Sigmoid colon (tissue), 7 donors: ENCODE results near the gene UGT1A6. TPM values are rescaled to one million over a fixed set of nuclear protein-coding genes. Genes with fewer than 3 reads are reported as not detected.

Source experiments
- DNase-seq: peaks from one replicate; pipeline ENCODE4 v3.0.0-alpha.2; 2019
- H3K27ac ChIP-seq, 4 donors: fragments of 200-600 bp; sonication (generic); one replicate each; pipeline ENCODE4 v1.5.1; 2016 to 2019; ENCODE audit warnings: mild to moderate bottlenecking in 1 of 4
- H3K27me3 ChIP-seq, 3 donors: fragments of 200-600 bp; sonication (generic); one replicate each; pipeline ENCODE4 v1.5.1; 2019; ENCODE audit warnings: mild to moderate bottlenecking in 1 of 3
- H3K36me3 ChIP-seq, 4 donors: fragments of 200-600 bp; sonication (generic); one replicate each; pipeline ENCODE4 v1.5.1; 2016 to 2019
- H3K4me1 ChIP-seq, 4 donors: fragments of 200-600 bp; sonication (generic); one replicate each; pipeline ENCODE4 v1.5.1; 2017 to 2019
- H3K4me3 ChIP-seq, 4 donors: fragments of 200-600 bp; sonication (generic); one replicate each; pipeline ENCODE4 v1.5.1; 2017 to 2019; ENCODE audit warnings: mild to moderate bottlenecking in 2 of 4, moderate library complexity in 1 of 4
- H3K9me3 ChIP-seq, 4 donors: fragments of 200-600 bp in 3 of 4; sonication (generic) in 3 of 4; one replicate each; pipeline versions ENCODE4 v1.5.1 to v1.6.1; 2013 to 2019
- EP300 ChIP-seq, 4 donors: sonication (generic); formaldehyde crosslinking; IDR thresholded peaks; one replicate each; pipeline ENCODE4 v1.6.1; 2017; ENCODE audit warnings: antibody characterized with exemption in 4 of 4
- POLR2A ChIP-seq, 2 donors: fragments of 450-650 bp; IDR thresholded peaks; one replicate each; pipeline ENCODE4 v1.6.1; 2016; ENCODE audit warnings: antibody characterized with exemption in 2 of 2, mild to moderate bottlenecking in 2 of 2, moderate library complexity in 2 of 2
- POLR2AphosphoS5 ChIP-seq, 4 donors: sonication (generic); formaldehyde crosslinking; IDR thresholded peaks; one replicate each; pipeline ENCODE4 v1.6.1; 2017; ENCODE audit warnings: antibody characterized with exemption in 4 of 4
- WGBS, 2 donors: extraction: QIAGEN DNeasy Blood & Tissue Kit; methylation state at CpG; one replicate each; pipeline ENCODE4 v1.1.7; 2013; 5-methylcytosine and 5-hydroxymethylcytosine counted together
- intact Hi-C: fragments of 100-400 bp; cut with DNase I; formaldehyde crosslinking; loops from one replicate; pipeline ENCODE4 v1.15.1; 2023
- polyA plus RNA-seq, 3 donors: library from polyadenylated mRNA; stranded (reverse); fragments of 200-250 nt; gene quantifications; one replicate each; pipeline ENCODE4 v1.2.3, GENCODE V29; 2013
- total RNA-seq, 4 donors: library from RNA; depleted of rRNA; stranded (reverse); fragments of >200 nt; gene quantifications; one replicate each; pipeline ENCODE4 v1.1.0, GENCODE V29; 2016
- TF ChIP-seq, protein P1 (sequence below), 4 experiments: fragments of 450-650 bp in 3 of 4; fragments of 200-600 bp in 1 of 4; IDR thresholded peaks; one replicate each; pipeline ENCODE4 v1.5.1; 2016 to 2019; ENCODE audit warnings: antibody characterized with exemption in 4 of 4, mild to moderate bottlenecking in 3 of 4, moderate library complexity in 2 of 4
- donor health status: healthy with polysubstance abuse.
- donor health status: Bipolar disorder and iron deficiency.
- donor health status: healthy.

Gene UGT1A6
- total and polyA plus RNA-seq, 7 donors, result 3.0 TPM; not detected in 6

DNA sequence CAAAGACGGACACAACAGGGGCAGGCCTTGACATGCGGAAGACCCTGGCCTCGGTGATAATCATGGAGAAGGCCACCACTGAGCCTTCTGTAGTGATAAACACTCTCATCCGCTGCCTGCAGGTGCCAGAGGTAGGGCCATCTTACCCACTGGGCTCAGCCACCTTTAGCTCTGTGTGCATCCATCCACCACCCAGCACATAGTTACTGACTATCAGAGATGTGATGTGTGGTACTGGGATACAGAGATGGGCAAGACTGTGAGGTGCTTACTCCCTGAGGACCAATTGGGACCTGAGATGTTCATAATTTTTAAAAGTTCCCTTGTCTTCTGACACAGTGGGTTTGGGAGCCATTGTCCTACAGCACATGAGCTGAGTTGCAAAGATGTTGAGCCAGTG is 87.0 kb downstream of the UGT1A6 start:
- no peak overlapping the region for H3K4me3 ChIP-seq
- H3K4me1 ChIP-seq, result no peaks in the 10 kb centered on the region
- TF ChIP-seq POLR2A (IDR thresholded peaks at IDR 0.05) (no peak), EP300 (IDR thresholded peaks at IDR 0.05) (no peak), POLR2AphosphoS5 (IDR thresholded peaks at IDR 0.05) (no peak)
- TF ChIP-seq, protein P1, sequence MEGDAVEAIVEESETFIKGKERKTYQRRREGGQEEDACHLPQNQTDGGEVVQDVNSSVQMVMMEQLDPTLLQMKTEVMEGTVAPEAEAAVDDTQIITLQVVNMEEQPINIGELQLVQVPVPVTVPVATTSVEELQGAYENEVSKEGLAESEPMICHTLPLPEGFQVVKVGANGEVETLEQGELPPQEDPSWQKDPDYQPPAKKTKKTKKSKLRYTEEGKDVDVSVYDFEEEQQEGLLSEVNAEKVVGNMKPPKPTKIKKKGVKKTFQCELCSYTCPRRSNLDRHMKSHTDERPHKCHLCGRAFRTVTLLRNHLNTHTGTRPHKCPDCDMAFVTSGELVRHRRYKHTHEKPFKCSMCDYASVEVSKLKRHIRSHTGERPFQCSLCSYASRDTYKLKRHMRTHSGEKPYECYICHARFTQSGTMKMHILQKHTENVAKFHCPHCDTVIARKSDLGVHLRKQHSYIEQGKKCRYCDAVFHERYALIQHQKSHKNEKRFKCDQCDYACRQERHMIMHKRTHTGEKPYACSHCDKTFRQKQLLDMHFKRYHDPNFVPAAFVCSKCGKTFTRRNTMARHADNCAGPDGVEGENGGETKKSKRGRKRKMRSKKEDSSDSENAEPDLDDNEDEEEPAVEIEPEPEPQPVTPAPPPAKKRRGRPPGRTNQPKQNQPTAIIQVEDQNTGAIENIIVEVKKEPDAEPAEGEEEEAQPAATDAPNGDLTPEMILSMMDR (IDR thresholded peaks at IDR 0.05), result no peak
- WGBS, 2 donors, result 89 to 92% methylated on average over 4 of the region's 4 CpGs
- no peaks in the 10 kb centered on the region for H3K9me3 ChIP-seq
- no peak overlapping the region for H3K27ac ChIP-seq
- no peaks in the 10 kb centered on the region for H3K27me3 ChIP-seq
- no peaks in the 10 kb centered on the region for H3K36me3 ChIP-seq
- no peak for DNase-seq
- intact Hi-C loops, result no loop called here

DNA sequence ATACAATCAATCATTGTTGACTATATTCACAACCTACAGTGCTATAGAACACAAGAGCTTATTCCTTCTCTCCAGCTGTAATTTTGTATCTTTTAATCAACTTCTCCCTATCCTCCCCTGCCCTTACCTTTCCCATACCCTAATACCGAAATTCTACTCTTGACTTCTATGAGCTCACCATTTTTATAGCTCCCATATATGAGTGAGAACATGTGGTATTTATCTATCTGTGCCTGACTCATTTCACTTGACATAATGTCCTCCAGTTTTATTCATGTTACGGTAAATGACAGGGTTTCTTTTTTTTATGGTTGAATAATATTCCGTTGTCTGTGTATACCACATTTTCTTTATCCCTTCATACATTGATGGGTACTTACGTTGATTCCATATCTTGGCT is 88.1 kb downstream of the UGT1A6 start:
- no peak for DNase-seq
- no peak overlapping the region for H3K27ac ChIP-seq
- H3K27me3 ChIP-seq, result no peaks in the 10 kb centered on the region
- H3K4me3 ChIP-seq, result no peak overlapping the region
- no peaks in the 10 kb centered on the region for H3K9me3 ChIP-seq
- intact Hi-C loops, result no loop called here
- no peaks in the 10 kb centered on the region for H3K4me1 ChIP-seq
- 67 to 85% methylated on average over 4 of the region's 4 CpGs for WGBS, 2 donors
- no peak for TF ChIP-seq POLR2AphosphoS5 (IDR thresholded peaks at IDR 0.05)
- TF ChIP-seq, protein P1 (IDR thresholded peaks at IDR 0.05), result no peak
- TF ChIP-seq EP300 (IDR thresholded peaks at IDR 0.05), result no peak
- no peak for TF ChIP-seq POLR2A (IDR thresholded peaks at IDR 0.05)
- no peaks in the 10 kb centered on the region for H3K36me3 ChIP-seq

DNA sequence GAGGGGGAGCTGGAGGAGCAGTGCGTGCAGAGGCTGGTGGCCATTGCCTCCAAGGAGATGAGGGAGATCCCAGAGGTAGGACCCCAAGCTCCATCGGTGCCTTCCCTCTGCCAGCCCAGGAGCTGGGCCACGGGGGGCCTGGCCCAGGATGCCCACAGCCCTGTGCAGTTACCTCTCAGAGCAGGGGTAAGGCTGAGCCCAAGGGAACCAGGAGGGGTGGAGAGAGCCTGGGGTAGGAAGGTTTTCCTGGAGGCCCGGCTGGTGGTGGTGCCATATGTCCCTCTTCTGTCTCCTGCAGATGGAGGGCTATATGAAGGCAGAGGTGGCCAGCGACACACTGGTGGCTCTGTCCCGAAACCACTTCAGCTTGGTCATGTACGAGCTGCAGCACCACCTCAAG is 96.9 kb downstream of the UGT1A6 start:
- H3K4me1 ChIP-seq, result no peaks in the 10 kb centered on the region
- H3K4me3 ChIP-seq, result no peak overlapping the region
- no peak for TF ChIP-seq POLR2AphosphoS5 (IDR thresholded peaks at IDR 0.05)
- TF ChIP-seq POLR2A (IDR thresholded peaks at IDR 0.05), result no peak
- TF ChIP-seq, protein P1 (IDR thresholded peaks at IDR 0.05), result no peak
- TF ChIP-seq EP300 (IDR thresholded peaks at IDR 0.05), result no peak
- WGBS, 2 donors, result 94 to 96% methylated on average over 7 of the region's 7 CpGs
- intact Hi-C loops, result no loop called here
- no peaks in the 10 kb centered on the region for H3K9me3 ChIP-seq
- no peak for DNase-seq
- H3K27ac ChIP-seq, result no peak overlapping the region
- H3K36me3 ChIP-seq, result no peaks in the 10 kb centered on the region
- no peaks in the 10 kb centered on the region for H3K27me3 ChIP-seq

DNA sequence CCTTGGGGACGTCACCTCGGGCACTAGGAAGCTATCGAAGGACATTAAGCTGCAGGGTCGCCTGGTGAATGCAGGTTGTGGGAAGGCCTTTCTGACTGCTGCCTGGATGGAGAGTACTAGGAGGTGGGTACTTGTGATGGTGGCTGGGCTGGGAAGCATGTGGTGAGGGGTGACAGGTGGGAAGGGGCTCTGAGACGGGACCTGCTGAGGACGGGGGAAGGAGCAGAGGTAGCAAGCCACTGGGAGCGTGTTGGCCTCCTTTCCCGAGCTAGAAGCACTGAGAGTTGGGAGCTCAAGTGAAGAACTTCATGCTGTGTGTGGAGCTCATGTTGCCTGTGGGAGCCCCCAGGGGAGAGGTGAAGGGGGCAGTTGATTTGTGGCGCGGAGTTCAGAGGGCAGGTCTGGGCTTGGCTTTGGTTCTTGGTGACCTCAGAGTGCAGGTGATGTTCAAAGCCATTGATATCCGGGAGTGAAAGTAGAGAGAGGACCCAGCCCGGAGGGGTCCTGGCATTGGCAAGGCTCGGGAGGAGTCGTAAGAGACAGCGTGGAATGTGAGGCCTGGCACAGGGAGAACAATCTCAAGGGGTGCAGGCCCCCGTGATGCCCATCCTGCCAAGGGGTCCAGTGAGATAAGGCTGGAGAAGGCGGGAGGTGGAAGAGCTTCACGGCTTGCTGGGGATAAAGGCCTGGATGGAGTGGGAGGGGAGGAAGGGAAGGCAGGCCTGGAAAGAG is 98.6 kb downstream of the UGT1A6 start:
- intact Hi-C loops, result no loop called here
- TF ChIP-seq, protein P1 (IDR thresholded peaks at IDR 0.05), result no peak
- Histone ChIP-seq H3K27me3 (no peaks in the 10 kb centered on the region), H3K27ac (no peak overlapping the region), H3K4me1 (no peaks in the 10 kb centered on the region), H3K36me3 (no peaks in the 10 kb centered on the region), H3K4me3 (no peak overlapping the region), H3K9me3 (no peaks in the 10 kb centered on the region)
- 88 to 93% methylated on average over 18 of the region's 18 CpGs for WGBS, 2 donors
- DNase-seq, result no peak

DNA sequence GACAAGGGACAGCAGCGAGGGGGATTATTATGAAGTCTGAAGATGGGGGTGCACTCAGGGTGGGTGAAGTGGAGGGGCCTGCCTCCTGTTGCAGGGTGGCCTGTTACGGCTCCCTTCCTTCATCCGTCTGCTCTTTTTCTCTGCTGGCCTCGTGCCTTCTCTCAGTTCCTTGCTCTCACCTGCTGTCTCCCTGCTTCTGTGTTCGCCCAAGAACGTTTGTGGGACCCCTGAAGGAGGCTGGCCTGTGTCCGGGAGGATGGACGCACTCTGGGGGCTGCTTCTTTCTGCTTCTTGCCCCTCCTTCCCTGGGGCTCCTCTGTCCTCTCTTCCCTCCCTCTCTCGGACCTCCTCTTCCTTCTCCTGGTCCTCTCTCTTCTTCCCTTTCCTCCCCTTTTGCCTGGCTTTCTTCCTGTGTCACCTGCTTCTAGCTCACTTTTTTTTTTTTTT is 99.2 kb downstream of the UGT1A6 start:
- TF ChIP-seq POLR2AphosphoS5 (IDR thresholded peaks at IDR 0.05), result no peak
- TF ChIP-seq, protein P1 (IDR thresholded peaks at IDR 0.05), result no peak
- H3K27me3 ChIP-seq, result no peaks in the 10 kb centered on the region
- no peak for DNase-seq
- no peak overlapping the region for H3K27ac ChIP-seq
- H3K9me3 ChIP-seq, result no peaks in the 10 kb centered on the region
- H3K4me1 ChIP-seq, result no peaks in the 10 kb centered on the region
- H3K4me3 ChIP-seq, result no peak overlapping the region
- 82 to 88% methylated on average over 9 of the region's 9 CpGs for WGBS, 2 donors
- intact Hi-C loops, result no loop called here
- no peaks in the 10 kb centered on the region for H3K36me3 ChIP-seq
